ENCODE data around the gene SDCCAG8. TPM values are rescaled to one million over a fixed set of nuclear protein-coding genes. Genes with fewer than 3 reads are reported as not detected.
"Not testable (repeated sequence)": the region's sequence is repeated elsewhere in the genome, so short reads cannot be mapped to it uniquely, and the experiment has no call there.

SDCCAG8 gene
- total RNA-seq, 1 donor from 2014 or later = 97.1 TPM

- H3K9me3 ChIP-seq = no peaks in the 10 kb centered on the region
- intact Hi-C loops (cut with DNase I) = loop anchor here (10.0 kb wide), 1 partner anchor 861 kb away; no protein-coding TSS in a partner anchor
- H3K36me3 ChIP-seq = peaks cover 0 to 1% of the 10 kb centered on the region in 2 donors
- H3K27ac ChIP-seq = no peak overlapping the region
- no peaks in the 10 kb centered on the region for H3K4me1 ChIP-seq
- H3K27me3 ChIP-seq = no peaks in the 10 kb centered on the region
- TF ChIP-seq CTCF (IDR thresholded peaks at IDR 0.05) = peak; percentile 56 to 77 (median 69)
- no peak for DNase-seq (ENCODE audit: low spot score in 2 of 2)
- no peak overlapping the region for H3K4me3 ChIP-seq
These were observed 69.6 kb downstream of the SDCCAG8 start for GRCh38 chr1:243325305-243325890.

- intact Hi-C loops (cut with DNase I) = no loop called here
- peaks cover 12 to 40% of the 10 kb centered on the region in 2 donors for H3K36me3 ChIP-seq
These were observed 76.6 kb downstream of the SDCCAG8 start for GRCh38 chr1:243332440-243332839.

GRCh38 chr1:243335292-243335691 lies 79.5 kb downstream of the SDCCAG8 start:
- Histone ChIP-seq H3K4me1 (no peaks in the 10 kb centered on the region), H3K36me3 (peaks cover 12 to 44% of the 10 kb centered on the region in 2 donors), H3K9me3 (no peaks in the 10 kb centered on the region), H3K4me3 (no peak overlapping the region), H3K27me3 (no peaks in the 10 kb centered on the region), H3K27ac (no peak overlapping the region)
- no peak for DNase-seq (ENCODE audit: low spot score in 2 of 2)
- intact Hi-C loops (cut with DNase I) = no loop called here
- TF ChIP-seq CTCF (IDR thresholded peaks at IDR 0.05) = no peak

More at GRCh38 chr1:243332440-243332839, 76.6 kb downstream of the SDCCAG8 start:
- H3K27me3 ChIP-seq = no peaks in the 10 kb centered on the region
- no peak overlapping the region for H3K27ac ChIP-seq
- H3K4me3 ChIP-seq = no peak overlapping the region
- TF ChIP-seq CTCF (IDR thresholded peaks at IDR 0.05) = no peak
- no peak for DNase-seq (ENCODE audit: low spot score in 2 of 2)
- H3K4me1 ChIP-seq = no peaks in the 10 kb centered on the region
- no peaks in the 10 kb centered on the region for H3K9me3 ChIP-seq

GRCh38 chr1:243336163-243336562 lies 80.3 kb downstream of the SDCCAG8 start:
- no peak for TF ChIP-seq CTCF (IDR thresholded peaks at IDR 0.05)
- Histone ChIP-seq H3K4me3 (no peak overlapping the region), H3K27ac (no peak overlapping the region), H3K9me3 (no peaks in the 10 kb centered on the region), H3K27me3 (no peaks in the 10 kb centered on the region), H3K36me3 (peaks cover 9 to 37% of the 10 kb centered on the region in 2 donors), H3K4me1 (no peaks in the 10 kb centered on the region)
- intact Hi-C loops (cut with DNase I) = no loop called here
- no peak for DNase-seq (ENCODE audit: low spot score in 2 of 2)

- intact Hi-C loops (cut with DNase I) = not testable (repeated sequence)
These were observed 83.0 kb downstream of the SDCCAG8 start for GRCh38 chr1:243338848-243339247.

GRCh38 chr1:243341074-243341473 lies 85.2 kb downstream of the SDCCAG8 start:
- Histone ChIP-seq H3K27me3 (no peaks in the 10 kb centered on the region), H3K9me3 (no peaks in the 10 kb centered on the region), H3K4me3 (no peak overlapping the region), H3K27ac (no peak overlapping the region), H3K4me1 (no peaks in the 10 kb centered on the region), H3K36me3 (peaks cover 3 to 5% of the 10 kb centered on the region in 2 donors)
- TF ChIP-seq CTCF (IDR thresholded peaks at IDR 0.05) = no peak
- DNase-seq (ENCODE audit: low spot score in 2 of 2) = no peak
- intact Hi-C loops (cut with DNase I) = loop anchor here (10.0 kb wide), 1 partner anchor 404 kb away; no protein-coding TSS in a partner anchor

More at GRCh38 chr1:243338848-243339247, 83.0 kb downstream of the SDCCAG8 start:
- H3K27me3 ChIP-seq; DNase-seq (ENCODE audit: low spot score in 2 of 2); H3K4me3 ChIP-seq; H3K27ac ChIP-seq; H3K9me3 ChIP-seq; H3K4me1 ChIP-seq: not testable (repeated sequence)
- H3K36me3 ChIP-seq = peaks cover 12 to 27% of the 10 kb centered on the region in 2 donors
